Neural progenitor cell (in vitro differentiated cells): Measurements from ENCODE around the gene PHACTR1.

Source experiments
- EZH2 ChIP-seq: fragments of 200-600 bp; sonication (generic); IDR thresholded peaks from 2 replicates; pipeline ENCODE4 v1.6.1; 2017; ENCODE audit warnings: antibody characterized with exemption, mild to moderate bottlenecking, moderate library complexity
- TF ChIP-seq, protein P1 (sequence below): fragments of 200-600 bp; sonication (generic); IDR thresholded peaks from 2 replicates; pipeline ENCODE4 v1.5.1; 2017; ENCODE audit warnings: antibody characterized with exemption, mild to moderate bottlenecking

DNA sequence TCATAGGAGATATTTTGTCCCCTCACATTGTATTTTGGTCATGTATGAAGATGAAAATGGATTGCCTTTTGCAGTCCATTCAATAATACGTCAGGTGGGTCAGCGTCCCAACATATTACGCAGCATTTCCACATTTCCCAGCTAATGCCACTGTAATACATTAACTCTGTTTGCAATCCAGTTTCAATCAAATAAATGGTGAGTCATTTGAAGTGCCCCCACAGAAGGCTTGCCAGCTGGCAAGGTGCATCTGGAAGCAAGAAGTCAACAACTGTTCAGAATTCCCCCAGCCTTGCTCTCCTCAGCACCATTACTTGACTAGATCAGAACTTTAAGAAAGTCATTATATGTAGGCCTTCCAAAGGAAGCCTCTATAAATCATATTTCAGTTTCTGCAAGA, 50.4 kb downstream of the PHACTR1 start:
- TF ChIP-seq, protein P1, sequence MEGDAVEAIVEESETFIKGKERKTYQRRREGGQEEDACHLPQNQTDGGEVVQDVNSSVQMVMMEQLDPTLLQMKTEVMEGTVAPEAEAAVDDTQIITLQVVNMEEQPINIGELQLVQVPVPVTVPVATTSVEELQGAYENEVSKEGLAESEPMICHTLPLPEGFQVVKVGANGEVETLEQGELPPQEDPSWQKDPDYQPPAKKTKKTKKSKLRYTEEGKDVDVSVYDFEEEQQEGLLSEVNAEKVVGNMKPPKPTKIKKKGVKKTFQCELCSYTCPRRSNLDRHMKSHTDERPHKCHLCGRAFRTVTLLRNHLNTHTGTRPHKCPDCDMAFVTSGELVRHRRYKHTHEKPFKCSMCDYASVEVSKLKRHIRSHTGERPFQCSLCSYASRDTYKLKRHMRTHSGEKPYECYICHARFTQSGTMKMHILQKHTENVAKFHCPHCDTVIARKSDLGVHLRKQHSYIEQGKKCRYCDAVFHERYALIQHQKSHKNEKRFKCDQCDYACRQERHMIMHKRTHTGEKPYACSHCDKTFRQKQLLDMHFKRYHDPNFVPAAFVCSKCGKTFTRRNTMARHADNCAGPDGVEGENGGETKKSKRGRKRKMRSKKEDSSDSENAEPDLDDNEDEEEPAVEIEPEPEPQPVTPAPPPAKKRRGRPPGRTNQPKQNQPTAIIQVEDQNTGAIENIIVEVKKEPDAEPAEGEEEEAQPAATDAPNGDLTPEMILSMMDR = no peak
- no peak for TF ChIP-seq EZH2
